Body of pancreas (tissue), 4 donors: ENCODE data around the gene GNAI1. TPM values are rescaled to one million over a fixed set of nuclear protein-coding genes. Genes with fewer than 3 reads are reported as not detected.

Experiments used
- ATAC-seq: fragments of 150-250 bp; one replicate; pipeline ENCODE4 v1.9.1; 2016
- DNase-seq, 4 donors: peaks; one replicate each; pipeline ENCODE4 v3.0.0-alpha.2; 2019
- H3K27ac ChIP-seq, 4 donors: fragments of 200-600 bp; sonication (generic); 1 replicate in 3 of 4; 2 replicates in 1 of 4; pipeline versions ENCODE4 v1.5.1 to v1.6.1; 2016 to 2019; ENCODE audit warnings: mild to moderate bottlenecking in 1 of 4, mixed read lengths in 1 of 4, moderate library complexity in 1 of 4
- H3K27me3 ChIP-seq, 2 donors: fragments of 200-600 bp; sonication (generic); one replicate each; pipeline ENCODE4 v1.6.0; 2016; ENCODE audit warnings: mild to moderate bottlenecking in 1 of 2
- H3K36me3 ChIP-seq, 2 donors: fragments of 200-600 bp; sonication (generic); replicated peaks in 1 of 2; 2 replicates each; pipeline ENCODE4 v1.5.1; 2016; ENCODE audit warnings: low read depth in 2 of 2; ENCODE audit not compliant: insufficient read depth in 1 of 2
- H3K4me1 ChIP-seq: fragments of 200-600 bp; sonication (generic); one replicate; pipeline ENCODE4 v1.6.0; 2016
- H3K4me3 ChIP-seq, 2 donors: fragments of 200-600 bp; sonication (generic); 1 replicate in 1 of 2; 2 replicates in 1 of 2; pipeline ENCODE4 v1.5.1; 2016 to 2019
- H3K9me3 ChIP-seq, 3 donors: fragments of 200-600 bp; sonication (generic); 1 replicate in 2 of 3; 2 replicates in 1 of 3; pipeline ENCODE4 v1.5.1; 2016
- CTCF ChIP-seq, 7 experiments: fragments of 450-650 bp in 4 of 7; fragments of 200-600 bp in 3 of 7; sonication (generic) in 3 of 7; IDR thresholded peaks; one replicate each; pipeline ENCODE4 v1.5.1; 2016 to 2019; ENCODE audit warnings: antibody characterized with exemption in 7 of 7
- POLR2A ChIP-seq, 3 donors: fragments of 450-650 bp; IDR thresholded peaks; one replicate each; pipeline ENCODE4 v1.6.1; 2016; ENCODE audit warnings: antibody characterized with exemption in 3 of 3, mild to moderate bottlenecking in 2 of 3
- WGBS, 2 donors: methylation state at CpG; one replicate each; pipeline ENCODE4 v1.1.5; 2017; 5-methylcytosine and 5-hydroxymethylcytosine counted together
- intact Hi-C: fragments of 100-400 bp; cut with DNase I; formaldehyde crosslinking; loops from one replicate; pipeline ENCODE4 v1.15.1; 2023
- total RNA-seq, 2 donors: library from RNA; depleted of rRNA; stranded (reverse); fragments of >200 nt; gene quantifications; one replicate each; pipeline ENCODE4 v1.1.0, GENCODE V29; 2016

The GNAI1 gene
- total RNA-seq, 2 donors from 2014 or later, result 9.1 to 16.5 TPM

- intact Hi-C loops, result no loop called here
- H3K27ac ChIP-seq, result no peak overlapping the region
- no peaks in the 10 kb centered on the region for H3K9me3 ChIP-seq
- no peaks in the 10 kb centered on the region for H3K36me3 ChIP-seq
- H3K27me3 ChIP-seq, result no peaks in the 10 kb centered on the region
- TF ChIP-seq CTCF (IDR thresholded peaks at IDR 0.05) (no peak), POLR2A (IDR thresholded peaks at IDR 0.05) (no peak)
- WGBS, 2 donors, result 83 to 84% methylated on average over 1 of the region's 1 CpG
- no peak overlapping the region for H3K4me3 ChIP-seq
- ATAC-seq (no peak), DNase-seq (no peak)
- no peaks in the 10 kb centered on the region for H3K4me1 ChIP-seq
Measured at GRCh38 chr7:80224415-80224814, 89.8 kb downstream of the GNAI1 start.

- H3K36me3 ChIP-seq, result no peaks in the 10 kb centered on the region
- TF ChIP-seq POLR2A (IDR thresholded peaks at IDR 0.05) (no peak), CTCF (IDR thresholded peaks at IDR 0.05) (no peak)
- H3K9me3 ChIP-seq, result no peaks in the 10 kb centered on the region
- no peak for DNase-seq
- H3K4me1 ChIP-seq, result no peaks in the 10 kb centered on the region
- H3K27ac ChIP-seq, result no peak overlapping the region
- no peak for ATAC-seq
- intact Hi-C loops, result no loop called here
- no peak overlapping the region for H3K4me3 ChIP-seq
- no peaks in the 10 kb centered on the region for H3K27me3 ChIP-seq
Measured at GRCh38 chr7:80225361-80225760, 90.7 kb downstream of the GNAI1 start.

GRCh38 chr7:80226629-80227028, 92.0 kb downstream of the GNAI1 start:
- no peak for TF ChIP-seq POLR2A (IDR thresholded peaks at IDR 0.05)
- no peak for TF ChIP-seq CTCF (IDR thresholded peaks at IDR 0.05)
- H3K9me3 ChIP-seq, result no peaks in the 10 kb centered on the region

GRCh38 chr7:80230327-80230726, 95.7 kb downstream of the GNAI1 start:
- 69 to 75% methylated on average over 2 of the region's 2 CpGs for WGBS, 2 donors
- Histone ChIP-seq H3K36me3 (no peaks in the 10 kb centered on the region), H3K4me3 (no peak overlapping the region), H3K27ac (no peak overlapping the region), H3K9me3 (no peaks in the 10 kb centered on the region), H3K4me1 (peaks cover 7% of the 10 kb centered on the region), H3K27me3 (no peaks in the 10 kb centered on the region)
- ATAC-seq (no peak), DNase-seq (no peak)
- intact Hi-C loops, result no loop called here
- no peak for TF ChIP-seq POLR2A (IDR thresholded peaks at IDR 0.05)
- TF ChIP-seq CTCF (IDR thresholded peaks at IDR 0.05), result no peak

More at GRCh38 chr7:80226629-80227028, 92.0 kb downstream of the GNAI1 start:
- Histone ChIP-seq H3K4me3 (no peak overlapping the region), H3K36me3 (no peaks in the 10 kb centered on the region), H3K4me1 (no peaks in the 10 kb centered on the region), H3K27me3 (no peaks in the 10 kb centered on the region), H3K27ac (no peak overlapping the region)
- intact Hi-C loops, result no loop called here
- ATAC-seq (no peak), DNase-seq (no peak)
- 29 to 38% methylated on average over 4 of the region's 4 CpGs for WGBS, 2 donors

- DNase-seq (no peak), ATAC-seq (no peak)
- H3K4me3 ChIP-seq, result no peak overlapping the region
- WGBS, 2 donors, result 79 to 91% methylated on average over 2 of the region's 2 CpGs
- intact Hi-C loops, result no loop called here
- peaks cover 7% of the 10 kb centered on the region for H3K4me1 ChIP-seq
- H3K36me3 ChIP-seq, result no peaks in the 10 kb centered on the region
- H3K27ac ChIP-seq, result no peak overlapping the region
- H3K9me3 ChIP-seq, result no peaks in the 10 kb centered on the region
- no peaks in the 10 kb centered on the region for H3K27me3 ChIP-seq
- TF ChIP-seq POLR2A (IDR thresholded peaks at IDR 0.05) (no peak), CTCF (IDR thresholded peaks at IDR 0.05) (no peak)
Measured at GRCh38 chr7:80231707-80232106, 97.1 kb downstream of the GNAI1 start.
